ENCODE measurements around the gene CDK4. TPM values are rescaled to one million over a fixed set of nuclear protein-coding genes. Genes with fewer than 3 reads are reported as not detected.

CDK4 gene
- total and polyA plus RNA-seq, 2 of the 13 experiments (the other 11 are each of a cell fraction or from before 2014, with no cell fraction given) = 191 to 209 TPM

- TF ChIP-seq ZNF639 (CRISPR knock-in tag; conservative IDR thresholded peaks at IDR 0.05) (peak; percentile 76; the same call in 1 of the 2 replicates), TFAP4 (IDR thresholded peaks at IDR 0.05; ENCODE audit: borderline replicate concordance, low read depth) (peak; percentile 35; the same call in 1 of the 2 replicates), ZBTB4 (CRISPR knock-in tag; IDR thresholded peaks at IDR 0.05; ENCODE audit: borderline replicate concordance) (no peak), GTF2F1 (IDR thresholded peaks at IDR 0.05; ENCODE audit: low read length) (no peak), HNF1B (CRISPR knock-in tag; IDR thresholded peaks at IDR 0.05) (peak; percentile 65), ZNF256 (CRISPR knock-in tag; conservative IDR thresholded peaks at IDR 0.05) (0 out of 2 replicates have a peak, but pooled peaks have one; percentile 71), DRAP1 (CRISPR knock-in tag; IDR thresholded peaks at IDR 0.05) (peak; percentile 64), TFE3 (CRISPR knock-in tag; IDR thresholded peaks at IDR 0.05) (peak; percentile 76; the same call in 1 of the 2 replicates), RFX5 (IDR thresholded peaks at IDR 0.05; ENCODE audit: low read depth, low read length) (no peak), ZBTB42 (CRISPR knock-in tag; IDR thresholded peaks at IDR 0.05) (no peak), ZNF720 (CRISPR knock-in tag; IDR thresholded peaks at IDR 0.05) (no peak), NR2F2 (IDR thresholded peaks at IDR 0.05; ENCODE audit: borderline replicate concordance, low read depth) (no peak; the same call in 1 of the 2 replicates), CC2D1A (CRISPR knock-in tag; IDR thresholded peaks at IDR 0.05) (peak; percentile 34; the same call in 1 of the 2 replicates), NR2F6 (IDR thresholded peaks at IDR 0.05) (no peak), NR2F6 (CRISPR knock-in tag; IDR thresholded peaks at IDR 0.05) (peak; percentile 70), ZNF557 (CRISPR knock-in tag; IDR thresholded peaks at IDR 0.05) (0 out of 2 replicates have a peak, but pooled peaks have one; percentile 55), ZNF841 (CRISPR knock-in tag; IDR thresholded peaks at IDR 0.05; ENCODE audit: borderline replicate concordance) (no peak), TRIM24 (CRISPR knock-in tag; IDR thresholded peaks at IDR 0.05) (no peak), ZNF460 (CRISPR knock-in tag; IDR thresholded peaks at IDR 0.05; ENCODE audit: borderline replicate concordance) (no peak; the same call in 1 of the 2 replicates)
These were observed 30.7 kb upstream of the CDK4 start, which contains the start of gene TSFM (continued) for GRCh38 chr12:57782608-57783465.
